ENCODE data around the gene RGS18.

GRCh38 chr1:192227330-192227729, 69.1 kb downstream of the RGS18 start:
- no peak for TF ChIP-seq CSRNP3 (CRISPR knock-in tag; IDR thresholded peaks at IDR 0.05)
- no peak for TF ChIP-seq PATZ1 (CRISPR knock-in tag; IDR thresholded peaks at IDR 0.05; ENCODE audit: borderline replicate concordance)
- no peak for TF ChIP-seq ZFP3 (CRISPR knock-in tag; IDR thresholded peaks at IDR 0.05)
- no peak for TF ChIP-seq TSHZ2 (CRISPR knock-in tag; IDR thresholded peaks at IDR 0.05)
- no peak for TF ChIP-seq ZC3H10 (CRISPR knock-in tag; IDR thresholded peaks at IDR 0.05)
- no peak for TF ChIP-seq SNAI2 (CRISPR knock-in tag; IDR thresholded peaks at IDR 0.05)
- TF ChIP-seq ZFP30 (CRISPR knock-in tag; IDR thresholded peaks at IDR 0.05): no peak
- no peak for TF ChIP-seq CREB5 (CRISPR knock-in tag; IDR thresholded peaks at IDR 0.05; ENCODE audit: low read depth)
- no peak for TF ChIP-seq ESRRG (CRISPR knock-in tag; IDR thresholded peaks at IDR 0.05)

Measured in SK-N-SH treated with all-trans-retinoic acid at 6 μM for 48 hours (cell line).